IMR-90 (cell line): Measurements from ENCODE around the gene ADRA1B. TPM values are rescaled to one million over a fixed set of nuclear protein-coding genes. Genes with fewer than 3 reads are reported as not detected.

ENCODE experiments used
- ATAC-seq: fragments of 200-7000 bp; cut with Tn5 transposase; 2 replicates; pipeline ENCODE4 v1.9.1; 2020; ENCODE audit warnings: low read depth, mild to moderate bottlenecking, moderate library complexity
- BruUV-seq: library from RNA; stranded (reverse); fragments of 400-500 nt; replicated peaks from 2 replicates; lab custom pipeline; 2021; lab: Mats Ljungman, UMichigan
- CTCF ChIA-PET: fragments of 300-600 bp; formaldehyde crosslinking; extraction: SDS; loops from one replicate; lab custom pipeline; 2021; ENCODE audit warnings: antibody characterized with exemption; lab: Yijun Ruan, JAX
- POLR2A ChIA-PET: fragments of 300-600 bp; sonication (Branson Sonifier 250); formaldehyde crosslinking; loops from one replicate; lab custom pipeline; 2022; ENCODE audit warnings: antibody characterized with exemption; ENCODE audit not compliant: unreplicated experiment; lab: Charles Lee
- DNase-seq: peaks from one replicate; pipeline ENCODE4 v3.0.0; 2013
- H2AFZ ChIP-seq: replicated peaks from 2 replicates; pipeline ENCODE3; 2013; ENCODE audit warnings: low read length, mild to moderate bottlenecking; ENCODE audit not compliant: poor library complexity
- H2AK5ac ChIP-seq: 2 replicates; pipeline ENCODE4 v1.6.1; 2013; ENCODE audit warnings: low read depth, low read length, inconsistent platforms
- H2AK9ac ChIP-seq: replicated peaks from 2 replicates; pipeline ENCODE3; 2013; ENCODE audit warnings: mild to moderate bottlenecking, low read depth, low read length, moderate library complexity; ENCODE audit not compliant: poor library complexity
- H2BK120ac ChIP-seq: 2 replicates; pipeline ENCODE4 v1.6.1; 2013; ENCODE audit warnings: low read depth, low read length, inconsistent platforms
- H2BK15ac ChIP-seq: 3 replicates; pipeline ENCODE4 v1.6.1; 2013; ENCODE audit warnings: low read depth, low read length, inconsistent platforms
- H2BK20ac ChIP-seq: 2 replicates; pipeline ENCODE4 v1.6.1; 2013; ENCODE audit warnings: low read depth, mild to moderate bottlenecking, inconsistent platforms, low read length, moderate library complexity
- H2BK5ac ChIP-seq: 2 replicates; pipeline ENCODE4 v1.6.1; 2013; ENCODE audit warnings: mild to moderate bottlenecking, low read depth, low read length, inconsistent platforms; ENCODE audit not compliant: poor library complexity, severe bottlenecking
- H3K14ac ChIP-seq: replicated peaks from 2 replicates; pipeline ENCODE4 v1.6.1; 2013; ENCODE audit warnings: low read depth, low read length, inconsistent platforms
- H3K18ac ChIP-seq: 2 replicates; pipeline ENCODE4 v1.6.1; 2013; ENCODE audit warnings: low read depth, low read length, control low read depth
- H3K23ac ChIP-seq: 2 replicates; pipeline ENCODE4 v1.6.1; 2013; ENCODE audit warnings: low read depth, low read length, inconsistent platforms
- H3K27ac ChIP-seq: 2 replicates; pipeline ENCODE4 v1.5.1; 2013; ENCODE audit warnings: mild to moderate bottlenecking, control low read depth, low read length; ENCODE audit not compliant: insufficient read depth
- H3K27me3 ChIP-seq: 2 replicates; pipeline ENCODE4 v1.6.1; 2013; ENCODE audit warnings: low read length; ENCODE audit not compliant: control insufficient read depth, insufficient read depth
- H3K36me3 ChIP-seq: 2 replicates; pipeline ENCODE4 v1.6.1; 2013; ENCODE audit warnings: low read length, mixed read lengths; ENCODE audit not compliant: control insufficient read depth, insufficient read depth
- H3K4ac ChIP-seq: 2 replicates; pipeline ENCODE4 v1.6.1; 2013; ENCODE audit warnings: low read depth, low read length, inconsistent platforms
- H3K4me1 ChIP-seq: 2 replicates; pipeline ENCODE4 v1.6.1; 2013; ENCODE audit warnings: low read length, mixed read lengths; ENCODE audit not compliant: control insufficient read depth, insufficient read depth
- H3K4me2 ChIP-seq: 2 replicates; pipeline ENCODE4 v1.6.1; 2013; ENCODE audit warnings: low read depth, mild to moderate bottlenecking, control low read depth, low read length, moderate library complexity
- H3K4me3 ChIP-seq: 2 replicates; pipeline ENCODE4 v1.5.1; 2013; ENCODE audit warnings: low read depth, mild to moderate bottlenecking, control low read depth, low read length, moderate library complexity; ENCODE audit not compliant: insufficient read depth
- H3K56ac ChIP-seq: 2 replicates; pipeline ENCODE4 v1.6.1; 2013; ENCODE audit warnings: low read length, inconsistent platforms; ENCODE audit not compliant: insufficient read depth; ENCODE audit errors: extremely low read depth
- H3K79me1 ChIP-seq, 2 experiments: 2 replicates each; pipeline ENCODE4 v1.6.1; 2013; ENCODE audit warnings: low read length in 2 of 2, inconsistent platforms in 1 of 2, low read depth in 1 of 2
- H3K9ac ChIP-seq: 2 replicates; pipeline ENCODE4 v1.6.1; 2013; ENCODE audit warnings: low read depth, low read length, control low read depth
- H3K9me1 ChIP-seq: 2 replicates; pipeline ENCODE4 v1.6.1; 2013; ENCODE audit warnings: low read length, inconsistent platforms; ENCODE audit not compliant: insufficient read depth
- H3K9me3 ChIP-seq: 2 replicates; pipeline ENCODE4 v1.6.1; 2013; ENCODE audit warnings: low read length; ENCODE audit not compliant: control insufficient read depth, insufficient read depth
- H4K20me1 ChIP-seq: 2 replicates; pipeline ENCODE4 v1.6.1; 2013; ENCODE audit warnings: low read length, inconsistent platforms; ENCODE audit not compliant: insufficient read depth
- H4K5ac ChIP-seq: 2 replicates; pipeline ENCODE4 v1.6.1; 2013; ENCODE audit warnings: mild to moderate bottlenecking, low read depth, low read length, control low read depth
- H4K8ac ChIP-seq, 2 experiments: 2 replicates each; pipeline ENCODE4 v1.6.1; 2013; ENCODE audit warnings: low read depth in 2 of 2, low read length in 2 of 2, control low read depth in 1 of 2, inconsistent platforms in 1 of 2
- H4K91ac ChIP-seq: 2 replicates; pipeline ENCODE4 v1.6.1; 2013; ENCODE audit warnings: low read depth, low read length, inconsistent platforms; ENCODE audit not compliant: insufficient read depth
- BHLHE40 ChIP-seq: fragments of 150-350 bp; IDR thresholded peaks from 2 replicates; pipeline ENCODE4 v1.6.1; 2016; ENCODE audit warnings: mild to moderate bottlenecking, low read depth, low read length
- CEBPB ChIP-seq: IDR thresholded peaks from 2 replicates; pipeline ENCODE4 v1.6.1; 2012; ENCODE audit warnings: low read depth, low read length, improper control_type of control experiment
- CHD1 ChIP-seq: IDR thresholded peaks from 2 replicates; pipeline ENCODE4 v1.6.1; 2012; ENCODE audit warnings: low read depth, low read length, improper control_type of control experiment
- ELK1 ChIP-seq: fragments of 150-350 bp; IDR thresholded peaks from 2 replicates; pipeline ENCODE4 v1.6.1; 2016; ENCODE audit warnings: low read depth, mild to moderate bottlenecking, low read length, moderate library complexity, borderline replicate concordance
- FOS ChIP-seq: fragments of 150-350 bp; IDR thresholded peaks from 2 replicates; pipeline ENCODE4 v1.6.1; 2016; ENCODE audit warnings: low read depth, low read length
- MAFK ChIP-seq: IDR thresholded peaks from 2 replicates; pipeline ENCODE4 v1.6.1; 2012; ENCODE audit warnings: low read depth, low read length, improper control_type of control experiment
- MAZ ChIP-seq: IDR thresholded peaks from 2 replicates; pipeline ENCODE4 v1.6.1; 2012; ENCODE audit warnings: low read depth, mild to moderate bottlenecking, low read length, improper control_type of control experiment, moderate library complexity, borderline replicate concordance
- MXI1 ChIP-seq: IDR thresholded peaks from 2 replicates; pipeline ENCODE4 v1.6.1; 2012; ENCODE audit warnings: low read depth, mild to moderate bottlenecking, low read length, moderate library complexity, borderline replicate concordance
- NFE2L2 ChIP-seq: fragments of 150-350 bp; IDR thresholded peaks from 2 replicates; pipeline ENCODE4 v1.6.1; 2016; ENCODE audit warnings: low read depth, mild to moderate bottlenecking, low read length
- POLR2A ChIP-seq: IDR thresholded peaks from 2 replicates; pipeline ENCODE4 v1.6.1; 2012; ENCODE audit warnings: mild to moderate bottlenecking, low read depth, low read length
- RAD21 ChIP-seq: IDR thresholded peaks from 2 replicates; pipeline ENCODE4 v1.6.1; 2012; ENCODE audit warnings: low read length, improper control_type of control experiment
- RCOR1 ChIP-seq: IDR thresholded peaks from 2 replicates; pipeline ENCODE4 v1.6.1; 2012; ENCODE audit warnings: mild to moderate bottlenecking, low read length, improper control_type of control experiment; ENCODE audit not compliant: insufficient replicate concordance
- RFX5 ChIP-seq: IDR thresholded peaks from 2 replicates; pipeline ENCODE4 v1.8.0; 2012; ENCODE audit warnings: low read depth, mild to moderate bottlenecking, low read length, moderate library complexity
- SMC3 ChIP-seq: fragments of 150-350 bp; IDR thresholded peaks from 2 replicates; pipeline ENCODE4 v1.6.1; 2016; ENCODE audit warnings: low read depth, mild to moderate bottlenecking, antibody characterized with exemption, low read length, moderate library complexity
- dilution Hi-C: fragments of 300-500 bp; cut with HindIII; formaldehyde crosslinking; loops from one replicate; pipeline ENCODE4 v1.14.3; 2018; ENCODE audit warnings: low sequenced_read_pairs; ENCODE audit not compliant: unreplicated experiment
- in situ Hi-C: fragments of 300-500 bp; cut with MboI; formaldehyde crosslinking; loops from 3 replicates; pipeline ENCODE4 v1.14.3; 2019; ENCODE audit warnings: low sequenced_read_pairs, inconsistent platforms, mixed read lengths
- intact Hi-C: fragments of 100-400 bp; cut with micrococcal nuclease; formaldehyde crosslinking; loops from 2 replicates; pipeline ENCODE4 v1.10.0; 2022
- polyA plus RNA-seq, 3 experiments: library from polyadenylated mRNA; depleted of rRNA; stranded (reverse); fragments of >200 nt; gene quantifications; 2 replicates each; pipeline ENCODE4 v1.2.3, GENCODE V29; 2012; ENCODE audit warnings: low replicate concordance in 1 of 3
- total RNA-seq: library from RNA; depleted of rRNA; stranded (reverse); fragments of >200 nt; gene quantifications from 2 replicates; pipeline ENCODE4 v1.2.3, GENCODE V29; 2012
- TF ChIP-seq, protein P1 (sequence below): fragments of 150-350 bp; IDR thresholded peaks from 2 replicates; pipeline ENCODE4 v1.6.1; 2017; ENCODE audit warnings: mild to moderate bottlenecking, antibody characterized with exemption, low read length, low read depth
- TF ChIP-seq, protein P2 (sequence below): conservative IDR thresholded peaks from 2 replicates; pipeline ENCODE4 v1.5.1; 2012; ENCODE audit warnings: mild to moderate bottlenecking, low read depth, low read length, improper control_type of control experiment

Gene ADRA1B
- total and polyA plus RNA-seq, 2 of the 4 experiments (the other 2 are of a cell fraction), result 0.18 to 1.5 TPM

GRCh38 chr5:159884917-159885620 is 31.2 kb upstream of the ADRA1B start:
- in situ Hi-C loops (no loop called here), intact Hi-C loops (no loop called here), dilution Hi-C loops (no loop called here)
- Histone ChIP-seq H3K23ac (no peak overlapping the region), H4K91ac (no peak overlapping the region), H4K5ac (no peak overlapping the region), H2AFZ (no peak overlapping the region), H3K9ac (no peak overlapping the region), H2BK20ac (no peak overlapping the region), H3K4ac (no peak overlapping the region), H2BK120ac (no peak overlapping the region), H3K18ac (no peak overlapping the region), H3K9me1 (no peaks in the 10 kb centered on the region), H2AK9ac (no peak overlapping the region), H3K14ac (no peak overlapping the region), H4K20me1 (no peaks in the 10 kb centered on the region), H3K27ac (no peak overlapping the region), H2AK5ac (no peak overlapping the region), H2BK15ac (no peak overlapping the region), H3K56ac (no peak overlapping the region), H3K27me3 (peaks cover 11% of the 10 kb centered on the region), H3K4me3 (no peak overlapping the region), H3K4me1 (no peaks in the 10 kb centered on the region; the same call in 1 of the 2 replicates), H3K9me3 (no peaks in the 10 kb centered on the region), H4K8ac (no peak overlapping the region), H2BK5ac (no peak overlapping the region), H3K4me2 (no peak overlapping the region), H3K79me1 (no peaks in the 10 kb centered on the region), H3K36me3 (no peaks in the 10 kb centered on the region)
- CTCF ChIA-PET, result no interaction called here
- ATAC-seq (no peak), DNase-seq (peak; percentile 33)
- no TSS peak for BruUV-seq
- TF ChIP-seq MAFK (peak; percentile 24; the same call in 1 of the 2 replicates), NFE2L2 (no peak), RFX5 (no peak), RAD21 (no peak), CEBPB (no peak), CHD1 (no peak), MAZ (no peak), SMC3 (no peak), ELK1 (no peak), MXI1 (no peak), BHLHE40 (no peak), RCOR1 (no peak), POLR2A (no peak), FOS (no peak)
- TF ChIP-seq, protein P1, sequence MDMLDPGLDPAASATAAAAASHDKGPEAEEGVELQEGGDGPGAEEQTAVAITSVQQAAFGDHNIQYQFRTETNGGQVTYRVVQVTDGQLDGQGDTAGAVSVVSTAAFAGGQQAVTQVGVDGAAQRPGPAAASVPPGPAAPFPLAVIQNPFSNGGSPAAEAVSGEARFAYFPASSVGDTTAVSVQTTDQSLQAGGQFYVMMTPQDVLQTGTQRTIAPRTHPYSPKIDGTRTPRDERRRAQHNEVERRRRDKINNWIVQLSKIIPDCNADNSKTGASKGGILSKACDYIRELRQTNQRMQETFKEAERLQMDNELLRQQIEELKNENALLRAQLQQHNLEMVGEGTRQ, result peak; percentile 65
- TF ChIP-seq, protein P2, sequence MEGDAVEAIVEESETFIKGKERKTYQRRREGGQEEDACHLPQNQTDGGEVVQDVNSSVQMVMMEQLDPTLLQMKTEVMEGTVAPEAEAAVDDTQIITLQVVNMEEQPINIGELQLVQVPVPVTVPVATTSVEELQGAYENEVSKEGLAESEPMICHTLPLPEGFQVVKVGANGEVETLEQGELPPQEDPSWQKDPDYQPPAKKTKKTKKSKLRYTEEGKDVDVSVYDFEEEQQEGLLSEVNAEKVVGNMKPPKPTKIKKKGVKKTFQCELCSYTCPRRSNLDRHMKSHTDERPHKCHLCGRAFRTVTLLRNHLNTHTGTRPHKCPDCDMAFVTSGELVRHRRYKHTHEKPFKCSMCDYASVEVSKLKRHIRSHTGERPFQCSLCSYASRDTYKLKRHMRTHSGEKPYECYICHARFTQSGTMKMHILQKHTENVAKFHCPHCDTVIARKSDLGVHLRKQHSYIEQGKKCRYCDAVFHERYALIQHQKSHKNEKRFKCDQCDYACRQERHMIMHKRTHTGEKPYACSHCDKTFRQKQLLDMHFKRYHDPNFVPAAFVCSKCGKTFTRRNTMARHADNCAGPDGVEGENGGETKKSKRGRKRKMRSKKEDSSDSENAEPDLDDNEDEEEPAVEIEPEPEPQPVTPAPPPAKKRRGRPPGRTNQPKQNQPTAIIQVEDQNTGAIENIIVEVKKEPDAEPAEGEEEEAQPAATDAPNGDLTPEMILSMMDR, result no peak
- POLR2A ChIA-PET, result no interaction called here
